SK-N-SH treated with all-trans-retinoic acid at 6 μM for 48 hours (cell line): Measurements from ENCODE around the gene ADAMTS4.
A peak's percentile ranks its signal among the peaks of the same experiment; 100 is the strongest.

Experiments used
- ATAC-seq: fragments of 200-7000 bp; cut with Tn5 transposase; 3 replicates; pipeline ENCODE4 v1.9.1; 2020; ENCODE audit warnings: mild to moderate bottlenecking, moderate library complexity
- ARNTL ChIP-seq: fragments of 450-650 bp; formaldehyde crosslinking; IDR thresholded peaks from 2 replicates; pipeline ENCODE4 v1.5.0; 2020; ENCODE audit warnings: low read depth, mild to moderate bottlenecking, moderate library complexity, borderline replicate concordance
- BACH2 ChIP-seq: fragments of 250-450 bp; sonication (Bioruptor Pico); IDR thresholded peaks from 2 replicates; pipeline ENCODE4 v1.9.0; 2021; ENCODE audit warnings: mild to moderate bottlenecking, borderline replicate concordance
- CSDC2 ChIP-seq: fragments of 250-450 bp; sonication (Bioruptor Pico); IDR thresholded peaks from 2 replicates; pipeline ENCODE4 v1.5.0; 2020; ENCODE audit warnings: mild to moderate bottlenecking, moderate library complexity
- ESRRG ChIP-seq: fragments of 250-450 bp; sonication (Bioruptor Pico); IDR thresholded peaks from 2 replicates; pipeline ENCODE4 v1.6.1; 2021; ENCODE audit warnings: mild to moderate bottlenecking
- ISL1 ChIP-seq: fragments of 250-450 bp; sonication (Bioruptor Pico); IDR thresholded peaks from 2 replicates; pipeline ENCODE4 v2.1.2; 2022; ENCODE audit warnings: mild to moderate bottlenecking, moderate library complexity
- OSR1 ChIP-seq: fragments of 250-450 bp; sonication (Bioruptor Pico); IDR thresholded peaks from 2 replicates; pipeline ENCODE4 v1.8.0; 2022; ENCODE audit warnings: moderate library complexity, mild to moderate bottlenecking, inconsistent platforms
- PPARA ChIP-seq: fragments of 250-450 bp; sonication (Bioruptor Pico); IDR thresholded peaks from 2 replicates; pipeline ENCODE4 v1.5.0; 2020; ENCODE audit warnings: mild to moderate bottlenecking, borderline replicate concordance
- SNAI2 ChIP-seq: fragments of 250-450 bp; sonication (Bioruptor Pico); IDR thresholded peaks from 2 replicates; pipeline ENCODE4 v1.5.0; 2020; ENCODE audit warnings: mild to moderate bottlenecking, moderate library complexity
- TCF4 ChIP-seq: fragments of 250-450 bp; sonication (Bioruptor Pico); IDR thresholded peaks from 2 replicates; pipeline ENCODE4 v1.8.0; 2021; ENCODE audit warnings: mild to moderate bottlenecking, moderate library complexity, borderline replicate concordance
- TOX ChIP-seq: fragments of 250-450 bp; sonication (Bioruptor Pico); IDR thresholded peaks from 2 replicates; pipeline ENCODE4 v1.8.0; 2021; ENCODE audit warnings: mild to moderate bottlenecking, moderate library complexity, borderline replicate concordance
- ZC3H10 ChIP-seq: fragments of 250-450 bp; sonication (Bioruptor Pico); IDR thresholded peaks from 2 replicates; pipeline ENCODE4 v1.5.1; 2021; ENCODE audit warnings: mild to moderate bottlenecking, moderate library complexity
- ZFP3 ChIP-seq: fragments of 250-450 bp; sonication (Bioruptor Pico); IDR thresholded peaks from 2 replicates; pipeline ENCODE4 v1.5.0; 2020; ENCODE audit warnings: mild to moderate bottlenecking, moderate library complexity
- ZFP30 ChIP-seq: fragments of 450-650 bp; formaldehyde crosslinking; IDR thresholded peaks from 2 replicates; pipeline ENCODE4 v1.5.0; 2022; ENCODE audit warnings: mild to moderate bottlenecking, moderate library complexity
- ZNF565 ChIP-seq: fragments of 450-650 bp; formaldehyde crosslinking; conservative IDR thresholded peaks from 2 replicates; pipeline ENCODE4 v1.5.0; 2020; ENCODE audit warnings: low read depth, mild to moderate bottlenecking, moderate library complexity
- ZNF70 ChIP-seq: fragments of 450-650 bp; formaldehyde crosslinking; IDR thresholded peaks from 2 replicates; pipeline ENCODE4 v1.5.0; 2020; ENCODE audit warnings: mild to moderate bottlenecking, moderate library complexity
- ZNF8 ChIP-seq: fragments of 450-650 bp; formaldehyde crosslinking; IDR thresholded peaks from 2 replicates; pipeline ENCODE4 v1.5.0; 2020; ENCODE audit warnings: mild to moderate bottlenecking, moderate library complexity
- TF ChIP-seq, protein P1 (sequence below): fragments of 250-450 bp; sonication (Bioruptor Pico); IDR thresholded peaks from 2 replicates; pipeline ENCODE4 v1.8.0; 2020; ENCODE audit warnings: mild to moderate bottlenecking, moderate library complexity, borderline replicate concordance
- TF ChIP-seq, protein P2 (sequence below): fragments of 250-450 bp; sonication (Bioruptor Pico); IDR thresholded peaks from 2 replicates; pipeline ENCODE4 v1.5.1; 2021; ENCODE audit warnings: mild to moderate bottlenecking, moderate library complexity
- TF ChIP-seq, protein P3 (sequence below): fragments of 250-450 bp; sonication (Bioruptor Pico); IDR thresholded peaks from 2 replicates; pipeline ENCODE4 v1.5.0; 2020; ENCODE audit warnings: mild to moderate bottlenecking, moderate library complexity
- TF ChIP-seq, protein P4 (sequence below): fragments of 250-450 bp; sonication (Bioruptor Pico); IDR thresholded peaks from 2 replicates; pipeline ENCODE4 v1.8.0; 2021; ENCODE audit warnings: low read depth, mild to moderate bottlenecking, moderate library complexity, borderline replicate concordance
- TF ChIP-seq, protein P5 (sequence below): fragments of 250-450 bp; sonication (Bioruptor Pico); IDR thresholded peaks from 2 replicates; pipeline ENCODE4 v1.5.1; 2020; ENCODE audit warnings: low read depth, mild to moderate bottlenecking, moderate library complexity

Gene ADAMTS4

DNA sequence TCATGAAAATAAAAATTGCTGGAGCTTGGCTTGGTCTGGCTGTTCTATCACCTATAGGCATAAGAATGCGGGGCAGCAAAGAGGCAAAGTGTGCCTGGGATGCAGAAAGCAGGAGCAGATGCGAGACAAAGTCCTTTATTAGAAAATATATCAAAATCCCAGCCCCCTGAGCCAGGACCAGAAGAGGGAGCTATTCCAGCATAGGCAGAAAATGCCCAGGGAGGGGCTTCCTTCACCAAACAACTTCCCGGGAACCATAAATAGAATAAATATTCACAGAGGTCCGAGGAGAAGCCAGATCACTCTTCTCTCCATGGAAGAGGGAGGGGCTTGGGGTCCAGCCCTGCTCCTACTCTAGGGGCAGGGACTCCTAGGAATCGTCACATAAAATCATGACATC is 27.7 kb downstream of the ADAMTS4 start:
- TF ChIP-seq ZFP3 (CRISPR knock-in tag) (no peak), CSDC2 (CRISPR knock-in tag) (no peak), BACH2 (CRISPR knock-in tag) (no peak), ZFP30 (CRISPR knock-in tag) (no peak), SNAI2 (no peak)
- TF ChIP-seq, protein P1, sequence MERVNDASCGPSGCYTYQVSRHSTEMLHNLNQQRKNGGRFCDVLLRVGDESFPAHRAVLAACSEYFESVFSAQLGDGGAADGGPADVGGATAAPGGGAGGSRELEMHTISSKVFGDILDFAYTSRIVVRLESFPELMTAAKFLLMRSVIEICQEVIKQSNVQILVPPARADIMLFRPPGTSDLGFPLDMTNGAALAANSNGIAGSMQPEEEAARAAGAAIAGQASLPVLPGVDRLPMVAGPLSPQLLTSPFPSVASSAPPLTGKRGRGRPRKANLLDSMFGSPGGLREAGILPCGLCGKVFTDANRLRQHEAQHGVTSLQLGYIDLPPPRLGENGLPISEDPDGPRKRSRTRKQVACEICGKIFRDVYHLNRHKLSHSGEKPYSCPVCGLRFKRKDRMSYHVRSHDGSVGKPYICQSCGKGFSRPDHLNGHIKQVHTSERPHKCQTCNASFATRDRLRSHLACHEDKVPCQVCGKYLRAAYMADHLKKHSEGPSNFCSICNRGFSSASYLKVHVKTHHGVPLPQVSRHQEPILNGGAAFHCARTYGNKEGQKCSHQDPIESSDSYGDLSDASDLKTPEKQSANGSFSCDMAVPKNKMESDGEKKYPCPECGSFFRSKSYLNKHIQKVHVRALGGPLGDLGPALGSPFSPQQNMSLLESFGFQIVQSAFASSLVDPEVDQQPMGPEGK (CRISPR knock-in tag), result no peak
- TF ChIP-seq, protein P2, sequence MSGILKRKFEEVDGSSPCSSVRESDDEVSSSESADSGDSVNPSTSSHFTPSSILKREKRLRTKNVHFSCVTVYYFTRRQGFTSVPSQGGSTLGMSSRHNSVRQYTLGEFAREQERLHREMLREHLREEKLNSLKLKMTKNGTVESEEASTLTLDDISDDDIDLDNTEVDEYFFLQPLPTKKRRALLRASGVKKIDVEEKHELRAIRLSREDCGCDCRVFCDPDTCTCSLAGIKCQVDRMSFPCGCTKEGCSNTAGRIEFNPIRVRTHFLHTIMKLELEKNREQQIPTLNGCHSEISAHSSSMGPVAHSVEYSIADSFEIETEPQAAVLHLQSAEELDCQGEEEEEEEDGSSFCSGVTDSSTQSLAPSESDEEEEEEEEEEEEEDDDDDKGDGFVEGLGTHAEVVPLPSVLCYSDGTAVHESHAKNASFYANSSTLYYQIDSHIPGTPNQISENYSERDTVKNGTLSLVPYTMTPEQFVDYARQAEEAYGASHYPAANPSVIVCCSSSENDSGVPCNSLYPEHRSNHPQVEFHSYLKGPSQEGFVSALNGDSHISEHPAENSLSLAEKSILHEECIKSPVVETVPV, result no peak
- ATAC-seq, result no peak

DNA sequence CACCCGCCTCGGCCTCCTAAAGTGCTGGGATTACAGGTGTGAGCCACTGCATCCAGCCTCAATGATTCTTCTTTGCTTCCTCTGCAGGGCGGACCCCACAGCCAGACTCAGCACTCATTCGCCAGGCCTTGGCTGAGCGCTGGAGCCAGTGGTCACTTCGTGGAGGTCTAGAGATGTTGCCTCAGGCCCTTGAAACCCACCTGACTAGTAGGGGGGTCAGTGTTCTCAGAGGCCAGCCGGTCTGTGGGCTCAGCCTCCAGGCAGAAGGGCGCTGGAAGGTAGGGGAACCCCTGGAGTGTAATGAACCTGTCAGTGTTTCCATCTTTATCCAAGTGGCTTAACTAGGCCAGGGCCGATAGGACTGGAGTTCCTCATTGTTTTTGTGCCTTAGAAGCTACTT is 29.9 kb downstream of the ADAMTS4 start:
- TF ChIP-seq OSR1 (CRISPR knock-in tag), result no peak
- ATAC-seq, result no peak

DNA sequence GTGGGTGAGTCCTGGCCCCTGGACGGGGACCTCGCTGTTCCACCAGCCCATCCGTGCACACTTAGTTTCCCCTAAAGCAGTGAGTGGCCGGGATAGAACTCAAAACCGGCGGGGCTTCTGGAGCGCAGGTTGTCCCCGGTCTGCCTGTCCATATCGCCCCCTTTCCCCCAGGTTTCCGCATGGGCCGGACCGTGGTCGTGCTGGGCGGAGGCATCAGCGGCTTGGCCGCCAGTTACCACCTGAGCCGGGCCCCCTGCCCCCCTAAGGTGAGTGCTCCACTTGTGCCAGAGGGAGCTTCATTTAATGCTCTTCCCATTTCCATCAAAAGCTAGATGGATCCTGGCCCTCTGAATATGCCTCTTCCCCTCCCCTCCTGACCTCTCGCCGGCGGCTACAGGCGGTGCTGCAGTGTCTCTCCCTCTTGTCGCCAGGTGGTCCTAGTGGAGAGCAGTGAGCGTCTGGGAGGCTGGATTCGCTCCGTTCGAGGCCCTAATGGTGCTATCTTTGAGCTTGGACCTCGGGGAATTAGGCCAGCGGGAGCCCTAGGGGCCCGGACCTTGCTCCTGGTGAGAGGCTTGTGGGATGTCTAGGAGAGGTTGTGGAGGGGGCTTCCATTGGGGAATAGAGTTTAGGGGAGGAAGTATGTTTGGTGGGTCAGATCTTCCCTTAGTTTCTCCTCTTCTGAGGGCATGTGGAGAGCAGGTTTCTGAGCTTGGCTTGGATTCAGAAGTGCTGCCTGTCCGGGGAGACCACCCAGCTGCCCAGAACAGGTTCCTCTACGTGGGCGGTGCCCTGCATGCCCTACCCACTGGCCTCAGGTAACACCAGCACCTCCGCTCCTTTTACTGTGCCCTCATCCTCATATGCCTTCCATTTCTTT is 31.9 kb downstream of the ADAMTS4 start:
- peak; percentile 33 for ATAC-seq
- TF ChIP-seq, protein P3, sequence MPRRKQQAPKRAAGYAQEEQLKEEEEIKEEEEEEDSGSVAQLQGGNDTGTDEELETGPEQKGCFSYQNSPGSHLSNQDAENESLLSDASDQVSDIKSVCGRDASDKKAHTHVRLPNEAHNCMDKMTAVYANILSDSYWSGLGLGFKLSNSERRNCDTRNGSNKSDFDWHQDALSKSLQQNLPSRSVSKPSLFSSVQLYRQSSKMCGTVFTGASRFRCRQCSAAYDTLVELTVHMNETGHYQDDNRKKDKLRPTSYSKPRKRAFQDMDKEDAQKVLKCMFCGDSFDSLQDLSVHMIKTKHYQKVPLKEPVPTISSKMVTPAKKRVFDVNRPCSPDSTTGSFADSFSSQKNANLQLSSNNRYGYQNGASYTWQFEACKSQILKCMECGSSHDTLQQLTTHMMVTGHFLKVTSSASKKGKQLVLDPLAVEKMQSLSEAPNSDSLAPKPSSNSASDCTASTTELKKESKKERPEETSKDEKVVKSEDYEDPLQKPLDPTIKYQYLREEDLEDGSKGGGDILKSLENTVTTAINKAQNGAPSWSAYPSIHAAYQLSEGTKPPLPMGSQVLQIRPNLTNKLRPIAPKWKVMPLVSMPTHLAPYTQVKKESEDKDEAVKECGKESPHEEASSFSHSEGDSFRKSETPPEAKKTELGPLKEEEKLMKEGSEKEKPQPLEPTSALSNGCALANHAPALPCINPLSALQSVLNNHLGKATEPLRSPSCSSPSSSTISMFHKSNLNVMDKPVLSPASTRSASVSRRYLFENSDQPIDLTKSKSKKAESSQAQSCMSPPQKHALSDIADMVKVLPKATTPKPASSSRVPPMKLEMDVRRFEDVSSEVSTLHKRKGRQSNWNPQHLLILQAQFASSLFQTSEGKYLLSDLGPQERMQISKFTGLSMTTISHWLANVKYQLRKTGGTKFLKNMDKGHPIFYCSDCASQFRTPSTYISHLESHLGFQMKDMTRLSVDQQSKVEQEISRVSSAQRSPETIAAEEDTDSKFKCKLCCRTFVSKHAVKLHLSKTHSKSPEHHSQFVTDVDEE, result no peak
- no peak for TF ChIP-seq ZNF8 (CRISPR knock-in tag)

DNA sequence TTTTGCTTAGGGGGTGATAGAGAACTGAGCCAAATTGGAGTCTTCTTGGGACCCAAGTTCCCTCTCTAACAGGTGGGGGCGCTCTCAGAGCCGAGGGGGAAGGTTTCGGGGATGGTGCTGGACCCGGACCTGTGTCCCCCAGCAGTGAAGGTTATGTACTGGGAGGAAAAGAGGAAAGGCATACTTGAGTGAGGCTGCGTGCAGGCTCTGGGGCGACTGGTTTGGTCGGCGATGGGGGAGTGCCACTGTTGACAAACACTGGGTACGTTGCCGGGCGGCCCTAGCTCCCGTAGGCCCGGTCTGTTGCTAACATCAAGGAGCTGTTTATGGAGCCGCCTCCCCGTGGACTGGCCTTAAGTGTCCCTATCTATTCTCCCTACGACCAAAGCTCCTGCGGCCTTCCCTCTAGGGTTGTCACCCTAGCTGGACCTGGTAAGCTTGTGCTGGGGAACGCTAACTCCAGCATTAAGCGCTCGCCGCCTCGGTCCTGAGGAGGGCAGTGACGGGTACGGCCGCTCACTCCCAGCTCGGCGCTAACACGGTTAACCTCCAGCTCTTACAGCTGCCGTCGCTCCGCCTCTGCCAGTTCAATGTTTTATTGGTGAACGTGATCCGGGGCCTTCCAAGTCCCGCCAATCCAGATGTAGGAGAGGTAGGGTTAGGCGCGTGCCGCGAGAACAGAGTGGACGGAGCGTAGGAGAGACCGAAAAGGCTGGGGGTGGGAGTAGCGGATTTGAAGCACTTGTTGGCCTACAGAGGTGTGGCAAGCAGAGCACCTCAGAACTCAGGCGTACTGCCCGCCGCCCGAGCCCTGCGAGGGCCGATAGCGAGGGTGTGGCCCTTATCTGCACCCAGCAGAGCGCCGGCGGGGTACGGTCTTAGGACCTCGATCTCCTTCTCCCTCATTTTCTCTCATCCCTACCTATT is 32.8 kb downstream of the ADAMTS4 start, which contains the start of gene PPOX:
PPOX (plus strand) TSS at position 685 of the 927 bp plus-strand sequence. CDS start 422 bp downstream, outside the sequence.
- peak; percentile 96 for ATAC-seq
- TF ChIP-seq ZFP30 (CRISPR knock-in tag) (no peak), ZNF70 (CRISPR knock-in tag) (no peak), BACH2 (CRISPR knock-in tag) (no peak), ZNF8 (CRISPR knock-in tag) (no peak), ARNTL (CRISPR knock-in tag) (no peak), ZNF565 (no peak), TCF4 (CRISPR knock-in tag) (no peak), CSDC2 (CRISPR knock-in tag) (no peak), TOX (CRISPR knock-in tag) (no peak), PPARA (CRISPR knock-in tag) (no peak), ESRRG (CRISPR knock-in tag) (no peak), SNAI2 (no peak), ISL1 (CRISPR knock-in tag) (no peak), ZC3H10 (CRISPR knock-in tag) (no peak; the same call in 1 of the 2 replicates)
- TF ChIP-seq, protein P3, result no peak
- TF ChIP-seq, protein P4, sequence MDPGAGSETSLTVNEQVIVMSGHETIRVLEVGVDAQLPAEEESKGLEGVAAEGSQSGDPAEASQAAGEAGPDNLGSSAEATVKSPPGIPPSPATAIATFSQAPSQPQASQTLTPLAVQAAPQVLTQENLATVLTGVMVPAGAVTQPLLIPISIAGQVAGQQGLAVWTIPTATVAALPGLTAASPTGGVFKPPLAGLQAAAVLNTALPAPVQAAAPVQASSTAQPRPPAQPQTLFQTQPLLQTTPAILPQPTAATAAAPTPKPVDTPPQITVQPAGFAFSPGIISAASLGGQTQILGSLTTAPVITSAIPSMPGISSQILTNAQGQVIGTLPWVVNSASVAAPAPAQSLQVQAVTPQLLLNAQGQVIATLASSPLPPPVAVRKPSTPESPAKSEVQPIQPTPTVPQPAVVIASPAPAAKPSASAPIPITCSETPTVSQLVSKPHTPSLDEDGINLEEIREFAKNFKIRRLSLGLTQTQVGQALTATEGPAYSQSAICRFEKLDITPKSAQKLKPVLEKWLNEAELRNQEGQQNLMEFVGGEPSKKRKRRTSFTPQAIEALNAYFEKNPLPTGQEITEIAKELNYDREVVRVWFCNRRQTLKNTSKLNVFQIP (CRISPR knock-in tag), result no peak
- TF ChIP-seq, protein P5, sequence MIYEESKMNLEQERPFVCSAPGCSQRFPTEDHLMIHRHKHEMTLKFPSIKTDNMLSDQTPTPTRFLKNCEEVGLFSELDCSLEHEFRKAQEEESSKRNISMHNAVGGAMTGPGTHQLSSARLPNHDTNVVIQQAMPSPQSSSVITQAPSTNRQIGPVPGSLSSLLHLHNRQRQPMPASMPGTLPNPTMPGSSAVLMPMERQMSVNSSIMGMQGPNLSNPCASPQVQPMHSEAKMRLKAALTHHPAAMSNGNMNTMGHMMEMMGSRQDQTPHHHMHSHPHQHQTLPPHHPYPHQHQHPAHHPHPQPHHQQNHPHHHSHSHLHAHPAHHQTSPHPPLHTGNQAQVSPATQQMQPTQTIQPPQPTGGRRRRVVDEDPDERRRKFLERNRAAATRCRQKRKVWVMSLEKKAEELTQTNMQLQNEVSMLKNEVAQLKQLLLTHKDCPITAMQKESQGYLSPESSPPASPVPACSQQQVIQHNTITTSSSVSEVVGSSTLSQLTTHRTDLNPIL (CRISPR knock-in tag), result no peak
